HepG2 (cell line): Measurements from ENCODE around the gene USF1. TPM values are rescaled to one million over a fixed set of nuclear protein-coding genes. Genes with fewer than 3 reads are reported as not detected.
A peak's percentile ranks its signal among the peaks of the same experiment; 100 is the strongest.

Source experiments
- AKAP8 ChIP-seq: sonication (generic); formaldehyde crosslinking; IDR thresholded peaks from 2 replicates; pipeline ENCODE4 v1.5.1; 2020; ENCODE audit warnings: mild to moderate bottlenecking, missing genetic modification reagents
- ARNT2 ChIP-seq: sonication (generic); formaldehyde crosslinking; IDR thresholded peaks from 2 replicates; pipeline ENCODE4 v1.8.0; 2022; ENCODE audit warnings: mild to moderate bottlenecking, low read depth, missing genetic modification reagents, moderate library complexity
- BORCS8-MEF2B ChIP-seq: sonication (generic); formaldehyde crosslinking; IDR thresholded peaks from 2 replicates; pipeline ENCODE4 v1.8.0; 2022; ENCODE audit warnings: mild to moderate bottlenecking, missing genetic modification reagents
- DNMT1 ChIP-seq: sonication (generic); formaldehyde crosslinking; IDR thresholded peaks from 2 replicates; pipeline ENCODE4 v1.5.1; 2020; ENCODE audit warnings: mild to moderate bottlenecking, missing genetic modification reagents
- GFI1 ChIP-seq: sonication (generic); formaldehyde crosslinking; IDR thresholded peaks from 2 replicates; pipeline ENCODE4 v1.5.0; 2020; ENCODE audit warnings: missing genetic modification reagents, mild to moderate bottlenecking, borderline replicate concordance
- HOXA9 ChIP-seq: sonication (generic); formaldehyde crosslinking; IDR thresholded peaks from 2 replicates; pipeline ENCODE4 v1.8.1; 2022; ENCODE audit warnings: missing genetic modification reagents, mild to moderate bottlenecking, moderate library complexity, borderline replicate concordance
- KAT8 ChIP-seq: IDR thresholded peaks from 2 replicates; pipeline ENCODE4 v1.6.1; 2016; ENCODE audit warnings: missing genetic modification reagents, missing compliant biosample characterization
- MEIS1 ChIP-seq: sonication (generic); formaldehyde crosslinking; IDR thresholded peaks from 2 replicates; pipeline ENCODE4 v1.9.0; 2021; ENCODE audit warnings: mild to moderate bottlenecking, missing genetic modification reagents, moderate library complexity, borderline replicate concordance
- MEIS2 ChIP-seq: sonication (generic); formaldehyde crosslinking; IDR thresholded peaks from 2 replicates; pipeline ENCODE4 v1.9.0; 2021; ENCODE audit warnings: mild to moderate bottlenecking, missing genetic modification reagents
- PHF5A ChIP-seq: IDR thresholded peaks from one replicate; pipeline ENCODE4 v1.6.1; 2018; ENCODE audit warnings: low read depth, missing genetic modification reagents; ENCODE audit not compliant: unreplicated experiment
- RFXANK ChIP-seq: IDR thresholded peaks from 2 replicates; pipeline ENCODE4 v1.6.1; 2016
- SALL1 ChIP-seq: sonication (generic); formaldehyde crosslinking; IDR thresholded peaks from 2 replicates; pipeline ENCODE4 v1.8.0; 2022; ENCODE audit warnings: mild to moderate bottlenecking, missing genetic modification reagents
- SIN3A ChIP-seq: IDR thresholded peaks from 2 replicates; pipeline ENCODE4 v1.6.1; 2011; ENCODE audit warnings: low read depth, mild to moderate bottlenecking, control low read depth, low read length, borderline replicate concordance
- SRSF4 ChIP-seq: fragments of 200-400 bp; formaldehyde crosslinking; IDR thresholded peaks from one replicate; pipeline ENCODE4 v1.6.1; 2018; ENCODE audit warnings: mild to moderate bottlenecking, low read depth, low read length, moderate library complexity; ENCODE audit not compliant: poor library complexity, severe bottlenecking
- TCF12 ChIP-seq, 2 experiments: fragments of 450-650 bp in 1 of 2; sonication (generic) in 1 of 2; formaldehyde crosslinking in 1 of 2; IDR thresholded peaks; 2 replicates each; pipeline versions ENCODE4 v1.6.1 to v1.8.0; 2017 to 2022; ENCODE audit warnings: antibody characterized with exemption in 1 of 2, mild to moderate bottlenecking in 1 of 2, missing genetic modification reagents in 1 of 2, moderate library complexity in 1 of 2
- ZFP37 ChIP-seq: sonication (generic); formaldehyde crosslinking; IDR thresholded peaks from 2 replicates; pipeline ENCODE4 v1.4.0; 2020; ENCODE audit warnings: missing genetic modification reagents, borderline replicate concordance
- ZNF180 ChIP-seq: sonication (generic); formaldehyde crosslinking; IDR thresholded peaks from 2 replicates; pipeline ENCODE4 v1.4.0; 2020; ENCODE audit warnings: low read depth, missing genetic modification reagents, borderline replicate concordance
- ZNF230 ChIP-seq: sonication (generic); formaldehyde crosslinking; IDR thresholded peaks from 2 replicates; pipeline ENCODE4 v1.4.0; 2020; ENCODE audit warnings: mild to moderate bottlenecking, missing genetic modification reagents
- ZNF253 ChIP-seq: sonication (generic); formaldehyde crosslinking; IDR thresholded peaks from 2 replicates; pipeline ENCODE4 v1.8.0; 2022; ENCODE audit warnings: mild to moderate bottlenecking, missing genetic modification reagents, borderline replicate concordance
- ZNF569 ChIP-seq: sonication (generic); formaldehyde crosslinking; IDR thresholded peaks from 2 replicates; pipeline ENCODE4 v1.5.0; 2020; ENCODE audit warnings: mild to moderate bottlenecking, missing genetic modification reagents, moderate library complexity, borderline replicate concordance
- ZNF652 ChIP-seq: IDR thresholded peaks from 2 replicates; pipeline ENCODE4 v1.6.1; 2016; ENCODE audit warnings: low read depth, borderline replicate concordance
- ZNF7 ChIP-seq: IDR thresholded peaks from 2 replicates; pipeline ENCODE4 v1.6.1; 2016; ENCODE audit warnings: missing biosample characterization, missing genetic modification reagents
- ZSCAN21 ChIP-seq: sonication (generic); formaldehyde crosslinking; IDR thresholded peaks from 2 replicates; pipeline ENCODE4 v1.8.0; 2022; ENCODE audit warnings: mild to moderate bottlenecking, missing genetic modification reagents, moderate library complexity, borderline replicate concordance
- polyA plus RNA-seq, 8 experiments: library from polyadenylated mRNA; depleted of rRNA in 3 of 8; stranded (reverse) in 7 of 8; unstranded in 1 of 8; fragments of >200 nt; fragmentation: Illumina TruSeq in 4 of 8; extraction: Trizol in 4 of 8; gene quantifications; 2 replicates each; pipeline versions ENCODE4 v1.2.1 to v1.2.3, GENCODE V29; 2011 to 2016; ENCODE audit warnings: low read depth in 4 of 8, missing spikeins in 1 of 8, mixed read lengths in 1 of 8; ENCODE audit not compliant: insufficient read depth in 1 of 8
- total RNA-seq, 5 experiments: library from RNA; depleted of rRNA; stranded (reverse); fragments of >200 nt; fragmentation: Illumina TruSeq; extraction: Trizol; gene quantifications; 2 replicates each; pipeline ENCODE4 v1.2.3, GENCODE V29; 2016; ENCODE audit warnings: low read depth in 1 of 5
- TF ChIP-seq, protein P1 (sequence below): sonication (generic); formaldehyde crosslinking; IDR thresholded peaks from 2 replicates; pipeline ENCODE4 v1.8.0; 2022; ENCODE audit warnings: mild to moderate bottlenecking, missing genetic modification reagents, moderate library complexity
- TF ChIP-seq, protein P2 (sequence below): sonication (generic); formaldehyde crosslinking; IDR thresholded peaks from 2 replicates; pipeline ENCODE4 v1.8.0; 2022; ENCODE audit warnings: mild to moderate bottlenecking, missing genetic modification reagents, moderate library complexity
- TF ChIP-seq, protein P3 (sequence below): IDR thresholded peaks from 2 replicates; pipeline ENCODE4 v1.6.1; 2012; ENCODE audit warnings: inconsistent platforms
- TF ChIP-seq, protein P4 (sequence below): sonication (generic); formaldehyde crosslinking; IDR thresholded peaks from 2 replicates; pipeline ENCODE4 v1.5.1; 2020; ENCODE audit warnings: mild to moderate bottlenecking, missing genetic modification reagents, moderate library complexity

USF1 gene
- total and polyA plus RNA-seq, 2 of the 13 experiments (the other 11 are each of a cell fraction or from before 2014, with no cell fraction given) = 26.9 to 39.4 TPM

DNA sequence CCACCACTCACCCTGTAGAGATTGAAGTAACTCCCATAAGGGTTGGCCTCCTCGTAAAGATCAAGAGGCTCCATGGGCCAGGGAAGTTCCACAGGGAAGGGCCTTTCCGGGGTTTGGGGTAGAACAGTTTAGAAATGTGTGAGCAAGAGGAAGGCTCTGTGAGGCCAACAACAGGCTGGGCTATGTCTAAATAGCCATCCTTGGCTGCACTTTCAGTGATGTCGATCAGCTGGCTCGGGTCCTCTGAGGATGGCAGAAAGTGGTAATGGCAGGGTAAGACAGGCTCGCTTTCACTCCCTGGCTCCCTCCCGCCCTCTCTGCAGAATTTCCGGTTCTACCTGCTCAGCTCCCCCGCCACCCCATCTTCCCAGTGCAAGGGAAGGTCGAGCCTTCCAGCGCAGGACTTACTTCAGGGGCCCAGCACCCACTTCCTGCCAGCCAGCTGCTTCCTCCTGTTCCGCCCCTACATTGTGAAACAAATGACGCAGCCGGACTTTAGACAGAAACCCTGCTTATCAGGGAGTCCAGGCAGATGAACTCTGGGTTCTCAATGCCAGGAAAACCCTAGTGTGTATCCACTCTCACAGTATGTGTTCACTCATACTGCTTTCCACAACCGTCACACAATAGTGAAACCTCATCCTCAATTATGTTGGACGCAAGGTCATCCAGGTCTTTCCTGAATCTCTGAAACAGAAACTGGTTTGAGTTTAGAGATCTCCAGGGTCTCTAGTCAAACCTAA, 32.1 kb downstream of the USF1 start (continued):
- TF ChIP-seq SRSF4 (no peak), ZSCAN21 (CRISPR knock-in tag) (peak; percentile 36; the same call in 1 of the 2 replicates), HOXA9 (CRISPR knock-in tag) (no peak), ZNF253 (0 out of 2 replicates have a peak, but pooled peaks have one; percentile 31), ZNF569 (no peak), MEIS2 (CRISPR knock-in tag) (peak; percentile 93), BORCS8-MEF2B (CRISPR knock-in tag) (peak; percentile 76), MEIS1 (CRISPR knock-in tag) (no peak; the same call in 1 of the 2 replicates), KAT8 (CRISPR knock-in tag) (peak; percentile 90), AKAP8 (CRISPR knock-in tag) (no peak), SALL1 (peak; percentile 99), ZNF180 (CRISPR knock-in tag) (no peak), GFI1 (peak; percentile 65; the same call in 1 of the 2 replicates), ZNF230 (peak; percentile 70), DNMT1 (CRISPR knock-in tag) (no peak), RFXANK (no peak), ZNF652 (CRISPR knock-in tag) (0 out of 2 replicates have a peak, but pooled peaks have one; percentile 36), ARNT2 (CRISPR knock-in tag) (no peak; the same call in 1 of the 2 replicates), ZFP37 (CRISPR knock-in tag) (no peak), PHF5A (CRISPR knock-in tag) (peak; percentile 65), ZNF7 (peak; percentile 33; the same call in 1 of the 2 replicates), TCF12 (IDR thresholded peaks at IDR 0.05) (no peak), TCF12 (CRISPR knock-in tag; IDR thresholded peaks at IDR 0.05) (peak; percentile 27; the same call in 1 of the 2 replicates), SIN3A (peak; percentile 70; the same call in 1 of the 2 replicates)
- TF ChIP-seq, protein P1, sequence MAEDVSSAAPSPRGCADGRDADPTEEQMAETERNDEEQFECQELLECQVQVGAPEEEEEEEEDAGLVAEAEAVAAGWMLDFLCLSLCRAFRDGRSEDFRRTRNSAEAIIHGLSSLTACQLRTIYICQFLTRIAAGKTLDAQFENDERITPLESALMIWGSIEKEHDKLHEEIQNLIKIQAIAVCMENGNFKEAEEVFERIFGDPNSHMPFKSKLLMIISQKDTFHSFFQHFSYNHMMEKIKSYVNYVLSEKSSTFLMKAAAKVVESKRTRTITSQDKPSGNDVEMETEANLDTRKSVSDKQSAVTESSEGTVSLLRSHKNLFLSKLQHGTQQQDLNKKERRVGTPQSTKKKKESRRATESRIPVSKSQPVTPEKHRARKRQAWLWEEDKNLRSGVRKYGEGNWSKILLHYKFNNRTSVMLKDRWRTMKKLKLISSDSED = no peak
- TF ChIP-seq, protein P2, sequence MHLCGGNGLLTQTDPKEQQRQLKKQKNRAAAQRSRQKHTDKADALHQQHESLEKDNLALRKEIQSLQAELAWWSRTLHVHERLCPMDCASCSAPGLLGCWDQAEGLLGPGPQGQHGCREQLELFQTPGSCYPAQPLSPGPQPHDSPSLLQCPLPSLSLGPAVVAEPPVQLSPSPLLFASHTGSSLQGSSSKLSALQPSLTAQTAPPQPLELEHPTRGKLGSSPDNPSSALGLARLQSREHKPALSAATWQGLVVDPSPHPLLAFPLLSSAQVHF (CRISPR knock-in tag) = no peak
- TF ChIP-seq, protein P3, sequence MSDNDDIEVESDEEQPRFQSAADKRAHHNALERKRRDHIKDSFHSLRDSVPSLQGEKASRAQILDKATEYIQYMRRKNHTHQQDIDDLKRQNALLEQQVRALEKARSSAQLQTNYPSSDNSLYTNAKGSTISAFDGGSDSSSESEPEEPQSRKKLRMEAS = peak; percentile 82
- TF ChIP-seq, protein P4, sequence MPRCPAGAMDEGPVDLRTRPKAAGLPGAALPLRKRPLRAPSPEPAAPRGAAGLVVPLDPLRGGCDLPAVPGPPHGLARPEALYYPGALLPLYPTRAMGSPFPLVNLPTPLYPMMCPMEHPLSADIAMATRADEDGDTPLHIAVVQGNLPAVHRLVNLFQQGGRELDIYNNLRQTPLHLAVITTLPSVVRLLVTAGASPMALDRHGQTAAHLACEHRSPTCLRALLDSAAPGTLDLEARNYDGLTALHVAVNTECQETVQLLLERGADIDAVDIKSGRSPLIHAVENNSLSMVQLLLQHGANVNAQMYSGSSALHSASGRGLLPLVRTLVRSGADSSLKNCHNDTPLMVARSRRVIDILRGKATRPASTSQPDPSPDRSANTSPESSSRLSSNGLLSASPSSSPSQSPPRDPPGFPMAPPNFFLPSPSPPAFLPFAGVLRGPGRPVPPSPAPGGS (CRISPR knock-in tag) = peak; percentile 38; the same call in 1 of the 2 replicates
